Muscle layer of colon (tissue), 2 donors: ENCODE data around the gene CERT1.
"Not testable (repeated sequence)": the region's sequence is repeated elsewhere in the genome, so short reads cannot be mapped to it uniquely, and the experiment has no call there.

Experiments
- H3K27ac ChIP-seq: one replicate; pipeline ENCODE4 v1.7.0; 2013; ENCODE audit warnings: low read depth, mild to moderate bottlenecking, low read length, moderate library complexity
- H3K27me3 ChIP-seq, 2 donors: one replicate each; pipeline ENCODE4 v1.7.0; 2013; ENCODE audit warnings: low read length in 2 of 2, mild to moderate bottlenecking in 2 of 2; ENCODE audit not compliant: insufficient read depth in 2 of 2, control insufficient read depth in 1 of 2
- H3K36me3 ChIP-seq: one replicate; pipeline ENCODE4 v1.7.0; 2013; ENCODE audit warnings: mild to moderate bottlenecking, low read length; ENCODE audit not compliant: insufficient read depth
- H3K4me1 ChIP-seq: one replicate; pipeline ENCODE4 v1.7.0; 2013; ENCODE audit warnings: mild to moderate bottlenecking, low read length; ENCODE audit not compliant: insufficient read depth
- H3K4me3 ChIP-seq, 2 donors: one replicate each; pipeline ENCODE4 v1.7.0; 2013; ENCODE audit warnings: low read length in 2 of 2, low read depth in 1 of 2, mild to moderate bottlenecking in 1 of 2, moderate library complexity in 1 of 2
- H3K9ac ChIP-seq: one replicate; pipeline ENCODE4 v1.7.0; 2013; ENCODE audit warnings: low read length
- H3K9me3 ChIP-seq: one replicate; pipeline ENCODE4 v1.7.0; 2013; ENCODE audit warnings: mild to moderate bottlenecking, low read length
- donor health status: abdominal sarcoma.
- donor health status: Adenocarcinoma of cecum.

Gene CERT1

GRCh38 chr5:75538211-75538610 lies 26.8 kb upstream of the CERT1 start:
- Histone ChIP-seq H3K27ac (no peak overlapping the region), H3K4me1 (peaks cover 7% of the 10 kb centered on the region), H3K4me3 (no peak overlapping the region), H3K27me3 (no peaks in the 10 kb centered on the region), H3K36me3 (no peaks in the 10 kb centered on the region), H3K9ac (no peak overlapping the region), H3K9me3 (no peaks in the 10 kb centered on the region)

- Histone ChIP-seq H3K4me1 (peaks cover 7% of the 10 kb centered on the region), H3K36me3 (no peaks in the 10 kb centered on the region), H3K9ac (no peak overlapping the region), H3K27ac (no peak overlapping the region), H3K4me3 (no peak overlapping the region), H3K27me3 (no peaks in the 10 kb centered on the region), H3K9me3 (no peaks in the 10 kb centered on the region)
Measured at GRCh38 chr5:75536694-75537360, 25.4 kb upstream of the CERT1 start.

GRCh38 chr5:75536147-75536546 lies 24.7 kb upstream of the CERT1 start:
- H3K27me3 ChIP-seq = no peaks in the 10 kb centered on the region
- no peaks in the 10 kb centered on the region for H3K36me3 ChIP-seq

GRCh38 chr5:75534734-75535133 lies 23.3 kb upstream of the CERT1 start:
- no peaks in the 10 kb centered on the region for H3K9me3 ChIP-seq
- no peak overlapping the region for H3K4me3 ChIP-seq
- H3K9ac ChIP-seq = no peak overlapping the region
- H3K27ac ChIP-seq = no peak overlapping the region
- H3K36me3 ChIP-seq = no peaks in the 10 kb centered on the region
- H3K27me3 ChIP-seq = no peaks in the 10 kb centered on the region
- peaks cover 7% of the 10 kb centered on the region for H3K4me1 ChIP-seq

More at GRCh38 chr5:75536147-75536546, 24.7 kb upstream of the CERT1 start:
- peaks cover 7% of the 10 kb centered on the region for H3K4me1 ChIP-seq
- H3K27ac ChIP-seq = no peak overlapping the region
- H3K9me3 ChIP-seq = no peaks in the 10 kb centered on the region
- H3K9ac ChIP-seq = no peak overlapping the region
- no peak overlapping the region for H3K4me3 ChIP-seq

- not testable (repeated sequence) for H3K36me3 ChIP-seq, H3K27me3 ChIP-seq, H3K27ac ChIP-seq, H3K4me3 ChIP-seq, H3K4me1 ChIP-seq, H3K9ac ChIP-seq, H3K9me3 ChIP-seq
Measured at GRCh38 chr5:75533716-75534115, 22.3 kb upstream of the CERT1 start.

- H3K36me3 ChIP-seq = no peaks in the 10 kb centered on the region
- no peaks in the 10 kb centered on the region for H3K27me3 ChIP-seq
- H3K4me1 ChIP-seq = peaks cover 7% of the 10 kb centered on the region
- no peaks in the 10 kb centered on the region for H3K9me3 ChIP-seq
- H3K27ac ChIP-seq = no peak overlapping the region
- no peak overlapping the region for H3K9ac ChIP-seq
- H3K4me3 ChIP-seq = no peak overlapping the region
Measured at GRCh38 chr5:75532190-75532589, 20.8 kb upstream of the CERT1 start.

- Histone ChIP-seq H3K4me1 (peaks cover 6% of the 10 kb centered on the region), H3K27ac (no peak overlapping the region), H3K27me3 (no peaks in the 10 kb centered on the region), H3K4me3 (no peak overlapping the region), H3K9me3 (no peaks in the 10 kb centered on the region), H3K36me3 (no peaks in the 10 kb centered on the region), H3K9ac (no peak overlapping the region)
Measured at GRCh38 chr5:75529185-75529584, 17.8 kb upstream of the CERT1 start.

- Histone ChIP-seq H3K9ac (no peak overlapping the region), H3K9me3 (no peaks in the 10 kb centered on the region), H3K4me1 (peaks cover 8% of the 10 kb centered on the region), H3K27me3 (no peaks in the 10 kb centered on the region), H3K36me3 (no peaks in the 10 kb centered on the region), H3K27ac (no peak overlapping the region), H3K4me3 (no peak overlapping the region)
Measured at GRCh38 chr5:75526070-75526469, 14.6 kb upstream of the CERT1 start.

GRCh38 chr5:75525344-75525743 lies 13.9 kb upstream of the CERT1 start:
- no peak overlapping the region for H3K9ac ChIP-seq
- H3K4me3 ChIP-seq = no peak overlapping the region
- no peak overlapping the region for H3K27ac ChIP-seq
- H3K27me3 ChIP-seq = no peaks in the 10 kb centered on the region
- no peaks in the 10 kb centered on the region for H3K9me3 ChIP-seq
- peaks cover 8% of the 10 kb centered on the region for H3K4me1 ChIP-seq
- no peaks in the 10 kb centered on the region for H3K36me3 ChIP-seq

- Histone ChIP-seq H3K9ac (no peak overlapping the region), H3K9me3 (no peaks in the 10 kb centered on the region), H3K4me3 (no peak overlapping the region), H3K36me3 (no peaks in the 10 kb centered on the region), H3K27me3 (no peaks in the 10 kb centered on the region), H3K27ac (no peak overlapping the region), H3K4me1 (peaks cover 8% of the 10 kb centered on the region)
Measured at GRCh38 chr5:75524591-75524990, 13.2 kb upstream of the CERT1 start.

- H3K4me3 ChIP-seq = no peak overlapping the region
- no peaks in the 10 kb centered on the region for H3K9me3 ChIP-seq
- no peaks in the 10 kb centered on the region for H3K36me3 ChIP-seq
- H3K27me3 ChIP-seq = no peaks in the 10 kb centered on the region
- H3K9ac ChIP-seq = no peak overlapping the region
- no peak overlapping the region for H3K27ac ChIP-seq
- peaks cover 8% of the 10 kb centered on the region for H3K4me1 ChIP-seq
Measured at GRCh38 chr5:75524071-75524470, 12.6 kb upstream of the CERT1 start.

GRCh38 chr5:75523275-75523674 lies 11.8 kb upstream of the CERT1 start:
- Histone ChIP-seq H3K36me3 (no peaks in the 10 kb centered on the region), H3K27me3 (no peaks in the 10 kb centered on the region), H3K4me3 (no peak overlapping the region), H3K4me1 (peaks cover 8% of the 10 kb centered on the region), H3K27ac (no peak overlapping the region), H3K9ac (no peak overlapping the region), H3K9me3 (no peaks in the 10 kb centered on the region)
